ENCODE measurements around the gene BLOC1S1.

BLOC1S1 gene

GRCh38 chr12:55715833-55716581 is at the start of gene BLOC1S1:
Gene BLOC1S1, plus strand, starts transcription at chr12:55716046. Its CDS starts 6 bp downstream, at chr12:55716052.
- peak; percentile 67 for DNase-seq

- no peak for DNase-seq
These were observed 49.3 kb upstream of the BLOC1S1 start for GRCh38 chr12:55666508-55666907.

DNA sequence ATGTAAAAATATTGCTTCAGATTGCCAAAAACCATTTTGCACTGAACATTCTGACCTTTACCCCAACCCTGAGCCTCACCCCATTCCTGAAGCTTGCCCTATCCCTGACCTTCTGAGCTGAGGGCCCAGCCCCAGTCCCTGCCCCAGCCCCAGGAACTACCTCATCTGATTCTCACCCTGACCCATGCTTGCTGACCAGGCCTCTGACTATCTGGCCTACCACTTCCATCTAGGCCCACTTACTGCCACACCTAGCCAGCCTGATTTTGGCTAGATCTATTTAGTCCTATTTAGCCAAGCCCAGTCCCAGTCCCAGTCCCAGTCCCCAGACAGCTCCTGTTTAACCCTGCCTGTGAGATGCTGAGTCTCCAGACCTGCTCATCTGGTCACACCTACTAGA is 45.6 kb upstream of the BLOC1S1 start:
- DNase-seq, result no peak

DNA sequence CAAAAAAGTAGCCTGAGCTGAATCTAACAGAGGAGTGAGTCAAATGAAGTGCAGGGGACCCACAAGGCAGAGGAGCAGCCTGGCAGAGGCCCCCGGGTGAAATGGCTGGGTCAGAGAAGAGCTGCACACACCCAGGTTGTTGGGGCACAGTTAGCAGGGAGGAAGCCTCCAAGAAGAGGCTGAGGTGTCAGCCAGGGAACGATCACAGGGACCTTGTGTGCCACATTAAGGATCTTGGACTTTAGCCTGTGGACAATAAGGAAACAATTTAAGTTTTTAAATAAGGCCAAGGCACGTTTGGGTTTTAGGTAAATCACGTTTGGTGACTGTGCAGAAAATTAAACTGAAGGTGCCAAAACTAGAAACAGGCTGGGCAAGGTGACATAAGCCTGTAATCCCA is 44.1 kb upstream of the BLOC1S1 start:
- no peak for DNase-seq

- no peak for DNase-seq
These were observed 42.2 kb upstream of the BLOC1S1 start for GRCh38 chr12:55673638-55674037.

DNA sequence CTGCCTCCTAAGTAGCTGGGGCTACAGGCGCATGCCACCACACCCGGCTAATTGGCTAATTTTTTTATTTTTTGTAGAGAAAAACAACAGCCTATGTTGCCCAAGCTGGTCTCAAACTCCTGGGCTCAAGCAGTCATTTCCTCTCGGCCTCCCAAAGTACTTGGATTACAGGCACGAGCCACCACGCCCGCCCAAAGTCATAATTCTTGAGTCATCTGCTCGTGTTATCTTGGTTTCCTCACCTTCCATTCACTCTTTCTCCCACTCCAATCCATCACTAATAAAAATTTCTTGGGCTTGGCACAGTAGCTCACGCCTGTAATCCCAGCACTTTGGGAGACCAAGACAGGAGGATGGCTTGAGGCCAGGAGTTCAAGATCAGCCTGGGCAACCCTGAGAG is 40.2 kb upstream of the BLOC1S1 start:
- DNase-seq, result no peak

GRCh38 chr12:55676707-55677106 is 39.1 kb upstream of the BLOC1S1 start:
- no peak for DNase-seq

DNA sequence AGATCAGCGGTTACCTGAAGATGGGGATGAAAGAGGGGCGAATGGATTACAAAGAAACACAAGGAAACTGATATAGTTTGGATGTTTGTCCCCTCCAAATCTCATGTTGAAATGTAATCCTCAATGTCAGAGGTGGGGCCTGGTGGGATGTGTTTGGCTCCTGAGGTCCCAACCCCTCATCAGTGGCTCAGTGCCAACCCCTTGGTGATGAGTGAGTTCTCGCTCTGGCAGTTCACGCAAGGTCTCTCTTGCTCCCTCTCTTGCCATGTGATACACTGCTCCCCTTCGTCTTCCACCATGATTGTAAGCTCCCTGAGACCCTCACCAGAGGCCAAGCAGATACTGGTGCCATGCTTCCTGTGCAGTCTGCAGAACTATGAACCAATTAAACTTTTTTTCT is 36.2 kb upstream of the BLOC1S1 start:
- no peak for DNase-seq

DNA sequence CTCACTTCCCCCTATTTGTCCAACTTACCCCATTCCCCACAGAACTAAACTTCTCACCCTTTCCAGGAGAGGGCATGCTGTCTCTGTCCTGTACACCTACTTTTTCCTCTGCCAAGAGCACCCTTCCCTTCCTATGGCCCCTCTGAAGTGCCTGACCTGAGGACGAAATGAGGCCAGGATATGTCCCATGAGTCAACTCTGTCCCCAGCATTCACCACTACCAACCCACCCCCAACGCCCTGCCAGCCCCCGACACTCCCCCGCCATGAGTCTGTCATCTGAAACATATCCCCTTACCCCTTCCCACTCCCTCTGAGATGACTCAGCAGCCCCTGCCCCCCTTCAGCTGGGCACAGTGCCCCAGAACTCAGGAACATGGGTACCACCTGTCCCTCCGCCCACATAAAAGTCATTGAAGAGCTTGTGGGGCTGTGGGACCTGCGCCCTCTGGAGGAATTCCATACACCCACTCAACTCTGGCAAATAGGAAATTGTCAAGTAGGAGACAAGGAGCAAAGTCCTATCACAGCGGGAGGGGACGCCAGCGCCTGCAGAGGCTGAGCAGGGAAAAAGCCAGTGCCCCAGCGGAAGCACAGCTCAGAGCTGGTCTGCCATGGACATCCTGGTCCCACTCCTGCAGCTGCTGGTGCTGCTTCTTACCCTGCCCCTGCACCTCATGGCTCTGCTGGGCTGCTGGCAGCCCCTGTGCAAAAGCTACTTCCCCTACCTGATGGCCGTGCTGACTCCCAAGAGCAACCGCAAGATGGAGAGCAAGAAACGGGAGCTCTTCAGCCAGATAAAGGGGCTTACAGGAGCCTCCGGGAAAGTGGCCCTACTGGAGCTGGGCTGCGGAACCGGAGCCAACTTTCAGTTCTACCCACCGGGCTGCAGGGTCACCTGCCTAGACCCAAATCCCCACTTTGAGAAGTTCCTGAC is 34.4 kb upstream of the BLOC1S1 start:
- DNase-seq, result peak; percentile 39

DNA sequence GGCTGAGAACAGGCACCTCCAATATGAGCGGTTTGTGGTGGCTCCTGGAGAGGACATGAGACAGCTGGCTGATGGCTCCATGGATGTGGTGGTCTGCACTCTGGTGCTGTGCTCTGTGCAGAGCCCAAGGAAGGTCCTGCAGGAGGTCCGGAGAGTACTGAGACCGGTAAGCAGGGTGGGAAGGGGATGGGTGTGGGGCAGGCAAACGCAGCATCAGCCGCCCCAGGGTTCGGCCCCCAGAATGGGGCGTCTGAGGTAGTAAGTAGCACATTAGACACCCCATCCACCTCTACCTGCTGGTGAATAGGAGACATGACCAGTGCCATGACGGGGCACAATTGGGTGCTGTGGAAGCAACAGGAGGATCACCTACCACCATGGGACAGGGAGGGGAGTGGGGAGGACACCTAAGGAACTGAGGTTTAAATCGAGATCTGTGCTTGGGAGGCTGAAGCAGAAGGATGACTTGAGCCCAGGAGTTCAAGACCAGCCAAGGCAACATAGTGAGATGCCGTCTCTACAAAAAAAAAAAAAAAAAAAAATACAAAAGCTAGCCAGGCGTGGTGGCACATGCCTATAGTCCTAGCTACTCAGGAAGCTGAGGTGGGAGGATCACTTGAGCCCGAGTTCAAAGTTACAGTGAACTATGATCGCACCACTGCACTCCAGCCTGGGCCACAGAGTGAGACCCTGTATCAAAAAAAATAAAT is 33.6 kb upstream of the BLOC1S1 start:
- DNase-seq, result no peak

GRCh38 chr12:55683676-55684075 is 32.2 kb upstream of the BLOC1S1 start:
- no peak for DNase-seq

DNA sequence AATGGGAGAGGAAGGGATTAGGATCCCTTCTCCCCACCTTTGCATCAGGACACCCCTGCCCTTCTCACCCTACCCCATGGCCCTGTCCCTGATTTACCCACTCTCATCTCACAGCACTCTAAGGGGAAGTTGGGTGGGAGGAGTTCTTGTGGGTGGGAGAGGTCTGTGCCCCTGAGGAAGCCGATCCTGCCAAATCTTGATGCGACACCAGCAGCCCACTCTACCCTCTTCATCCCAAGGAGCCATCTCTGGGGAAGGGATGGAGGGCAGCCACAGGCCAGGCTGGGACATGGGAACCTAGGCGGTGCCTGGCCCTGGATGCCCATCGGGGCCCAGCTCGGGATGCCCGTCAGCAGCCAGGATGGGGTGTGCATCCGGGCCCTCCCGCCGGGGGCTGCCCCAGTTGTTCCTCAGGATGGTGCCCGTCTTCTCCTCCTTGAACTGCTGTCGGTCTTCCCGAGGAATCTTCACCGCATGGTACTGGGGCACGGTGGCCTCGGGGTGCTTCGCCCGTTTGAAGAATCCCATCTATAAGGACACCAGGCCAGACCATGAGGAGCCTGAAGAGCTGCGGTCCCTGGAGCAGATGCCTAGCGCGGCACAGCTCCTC is 31.0 kb upstream of the BLOC1S1 start:
- DNase-seq, result no peak

DNA sequence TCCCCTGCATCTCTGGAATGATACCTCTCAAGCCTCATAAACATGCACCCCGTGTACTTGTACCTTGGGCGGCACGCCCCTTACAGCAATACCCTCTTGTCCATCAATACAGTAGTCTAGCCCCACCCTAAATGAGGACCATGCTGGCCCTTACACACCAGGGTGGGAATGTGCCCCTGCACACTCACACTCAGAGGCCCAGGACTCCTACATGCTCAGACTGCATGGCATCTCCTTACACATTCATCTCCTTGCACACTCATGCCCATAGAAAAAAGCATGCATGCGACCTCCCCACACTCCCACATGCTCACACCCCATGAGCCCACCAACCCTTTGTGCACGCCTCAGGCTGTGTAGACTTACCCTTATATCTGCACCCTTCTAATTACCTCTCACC is 30.2 kb upstream of the BLOC1S1 start:
- no peak for DNase-seq

DNA sequence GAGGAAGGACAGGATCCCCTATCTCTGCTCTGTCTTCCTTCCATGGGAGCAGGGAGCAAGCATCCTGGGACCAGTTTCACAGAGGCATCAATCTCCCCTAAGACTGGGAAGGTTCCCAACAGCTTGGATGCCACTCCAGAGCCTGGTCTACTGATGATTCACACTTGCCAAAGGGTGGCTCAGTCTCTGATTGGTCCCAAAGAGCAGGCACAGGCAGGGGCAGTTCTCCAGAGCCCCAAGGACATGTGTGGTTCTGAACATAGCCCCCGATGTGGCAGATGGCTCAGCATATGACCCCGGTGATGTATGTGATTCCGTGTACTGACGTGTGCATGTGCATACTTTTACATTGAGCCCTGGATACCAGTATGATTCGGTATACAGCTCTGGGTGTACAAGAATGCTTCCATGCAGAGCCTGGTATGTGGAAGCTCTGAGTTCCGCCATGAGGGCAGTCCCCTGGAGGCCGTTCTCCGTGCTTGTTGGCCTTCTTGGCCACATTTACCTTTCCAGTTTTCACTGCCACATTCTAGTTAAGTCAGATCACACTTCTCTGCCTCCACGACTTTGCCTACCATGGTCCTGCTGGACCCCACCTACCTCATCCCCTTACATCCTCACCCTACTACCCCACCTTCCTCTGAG is 29.4 kb upstream of the BLOC1S1 start:
- no peak for DNase-seq

GRCh38 chr12:55687746-55688145 is 28.1 kb upstream of the BLOC1S1 start:
- no peak for DNase-seq

GRCh38 chr12:55688716-55689655 is 26.9 kb upstream of the BLOC1S1 start:
- DNase-seq, result no peak

DNA sequence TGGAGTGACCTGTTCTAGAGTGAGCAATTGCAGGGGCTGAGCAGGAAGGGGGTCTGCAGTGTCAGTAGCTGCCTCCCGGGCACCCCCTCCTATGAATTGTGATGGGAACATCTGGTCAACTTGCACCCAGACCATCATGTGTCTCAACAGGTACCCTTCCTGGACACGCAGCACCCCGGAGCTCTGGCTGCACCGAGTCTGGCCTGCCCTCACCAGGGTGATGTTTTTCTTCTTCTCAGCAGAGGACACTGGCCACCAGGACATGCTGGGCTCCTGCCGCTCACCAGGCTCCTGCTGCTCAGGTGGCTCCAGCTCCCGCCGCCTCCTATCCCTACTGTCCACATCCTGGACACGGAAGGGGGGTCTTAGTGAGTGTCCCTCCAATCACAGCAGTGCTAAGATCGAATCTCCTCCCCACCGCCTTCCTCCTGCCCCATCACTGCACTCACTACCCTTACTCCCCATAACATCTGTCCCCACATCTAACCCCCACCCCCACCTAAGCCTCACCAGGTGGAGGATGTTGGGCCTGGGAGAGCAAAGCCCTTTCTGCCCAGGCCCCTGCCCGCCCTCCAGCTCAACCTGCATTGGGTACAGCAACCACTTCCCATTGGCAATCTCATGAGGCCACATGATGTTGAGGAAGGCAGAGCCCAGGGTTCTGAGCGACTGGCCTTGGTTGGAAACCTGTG is 23.1 kb upstream of the BLOC1S1 start:
- DNase-seq, result no peak

GRCh38 chr12:55693323-55694187 is 22.3 kb upstream of the BLOC1S1 start:
- DNase-seq, result no peak

DNA sequence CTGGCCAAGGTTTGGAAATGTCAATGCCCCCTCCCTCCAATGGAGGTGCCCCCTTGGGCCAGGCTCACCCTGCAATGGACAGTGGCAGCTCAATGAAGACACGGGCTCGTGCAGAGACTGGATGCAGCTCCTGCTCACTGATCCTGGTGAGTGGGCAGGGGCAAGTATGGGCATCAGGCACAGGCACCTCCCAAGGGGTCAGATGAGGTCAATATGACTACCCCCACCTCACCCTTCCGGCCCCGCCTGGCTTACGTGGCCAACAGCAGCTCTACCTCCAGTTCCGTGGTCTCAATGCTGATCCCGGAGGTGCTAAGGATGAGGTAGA is 21.7 kb upstream of the BLOC1S1 start:
- DNase-seq, result no peak

GRCh38 chr12:55694651-55695050 is 21.2 kb upstream of the BLOC1S1 start:
- no peak for DNase-seq
